GM19043 (cell line): ENCODE results near the gene RMC1.

ENCODE experiments used
- ATAC-seq: cut with Tn5 transposase; IDR thresholded peaks from one replicate; pipeline ENCODE4 v1.9.1; 2021; ENCODE audit warnings: low read depth; ENCODE audit not compliant: unreplicated experiment

The RMC1 gene

GRCh38 chr18:23578891-23579653 lies 75.8 kb downstream of the RMC1 start:
- ATAC-seq: no peak

- no peak for ATAC-seq
These were observed 77.5 kb downstream of the RMC1 start for GRCh38 chr18:23580677-23581367.
